ENCODE measurements around the gene EPB41.

Gene EPB41

GRCh38 chr1:28927266-28927647 is 12.9 kb downstream of the EPB41 start:
- no peak for TF ChIP-seq POLR2AphosphoS5 (IDR thresholded peaks at IDR 0.05; ENCODE audit: low read depth, low read length)
- no peak for TF ChIP-seq TAF1 (IDR thresholded peaks at IDR 0.05; ENCODE audit: borderline replicate concordance, insufficient read depth, low read length)
- no peak for TF ChIP-seq SIN3A (IDR thresholded peaks at IDR 0.05; ENCODE audit: borderline replicate concordance, insufficient read depth, low read length)
- TF ChIP-seq REST (IDR thresholded peaks at IDR 0.05; ENCODE audit: insufficient read depth in 1 of 2, low read depth in 2 of 2, low read length in 2 of 2): no peak
- TF ChIP-seq FOXP2 (optimal IDR thresholded peaks at IDR 0.05; ENCODE audit: borderline replicate concordance, extremely low read depth, extremely low read length, insufficient read depth): no peak

- TF ChIP-seq TAF1 (IDR thresholded peaks at IDR 0.05; ENCODE audit: borderline replicate concordance, insufficient read depth, low read length) (no peak), POLR2AphosphoS5 (IDR thresholded peaks at IDR 0.05; ENCODE audit: low read depth, low read length) (no peak), REST (IDR thresholded peaks at IDR 0.05; ENCODE audit: insufficient read depth in 1 of 2, low read depth in 2 of 2, low read length in 2 of 2) (no peak), SIN3A (IDR thresholded peaks at IDR 0.05; ENCODE audit: borderline replicate concordance, insufficient read depth, low read length) (no peak), FOXP2 (optimal IDR thresholded peaks at IDR 0.05; ENCODE audit: borderline replicate concordance, extremely low read depth, extremely low read length, insufficient read depth) (no peak)
These were observed 13.4 kb downstream of the EPB41 start for GRCh38 chr1:28927648-28928313.

GRCh38 chr1:28928314-28928941 is 14.1 kb downstream of the EPB41 start:
- no peak for TF ChIP-seq POLR2AphosphoS5 (IDR thresholded peaks at IDR 0.05; ENCODE audit: low read depth, low read length)
- no peak for TF ChIP-seq TAF1 (IDR thresholded peaks at IDR 0.05; ENCODE audit: borderline replicate concordance, insufficient read depth, low read length)

GRCh38 chr1:28933277-28933676 is 18.9 kb downstream of the EPB41 start:
- TF ChIP-seq SIN3A (IDR thresholded peaks at IDR 0.05; ENCODE audit: borderline replicate concordance, insufficient read depth, low read length) (no peak), TAF1 (IDR thresholded peaks at IDR 0.05; ENCODE audit: borderline replicate concordance, insufficient read depth, low read length) (no peak), REST (IDR thresholded peaks at IDR 0.05; ENCODE audit: insufficient read depth in 1 of 2, low read depth in 2 of 2, low read length in 2 of 2) (no peak), POLR2AphosphoS5 (IDR thresholded peaks at IDR 0.05; ENCODE audit: low read depth, low read length) (no peak), FOXP2 (optimal IDR thresholded peaks at IDR 0.05; ENCODE audit: borderline replicate concordance, extremely low read depth, extremely low read length, insufficient read depth) (no peak)

GRCh38 chr1:28933918-28934317 is 19.5 kb downstream of the EPB41 start:
- no peak for TF ChIP-seq FOXP2 (optimal IDR thresholded peaks at IDR 0.05; ENCODE audit: borderline replicate concordance, extremely low read depth, extremely low read length, insufficient read depth)
- TF ChIP-seq TAF1 (IDR thresholded peaks at IDR 0.05; ENCODE audit: borderline replicate concordance, insufficient read depth, low read length): no peak
- TF ChIP-seq POLR2AphosphoS5 (IDR thresholded peaks at IDR 0.05; ENCODE audit: low read depth, low read length): no peak
- TF ChIP-seq SIN3A (IDR thresholded peaks at IDR 0.05; ENCODE audit: borderline replicate concordance, insufficient read depth, low read length): no peak
- no peak for TF ChIP-seq REST (IDR thresholded peaks at IDR 0.05; ENCODE audit: insufficient read depth in 1 of 2, low read depth in 2 of 2, low read length in 2 of 2)
